Vagina (tissue), 2 donors: ENCODE data around the gene PTPRN2. TPM values are rescaled to one million over a fixed set of nuclear protein-coding genes. Genes with fewer than 3 reads are reported as not detected.
"Not testable (repeated sequence)": the region's sequence is repeated elsewhere in the genome, so short reads cannot be mapped to it uniquely, and the experiment has no call there.

Experiments
- DNase-seq, 2 donors: peaks; one replicate each; pipeline ENCODE4 v3.0.0-alpha.2; 2017; ENCODE audit errors: extremely low spot score in 2 of 2
- H3K27ac ChIP-seq: fragments of 200-600 bp; sonication (generic); one replicate; pipeline ENCODE4 v1.5.1; 2019
- H3K27me3 ChIP-seq: fragments of 200-600 bp; sonication (generic); one replicate; pipeline ENCODE4 v1.5.1; 2019
- H3K36me3 ChIP-seq, 2 donors: fragments of 200-600 bp; sonication (generic); one replicate each; pipeline ENCODE4 v1.5.1; 2017 to 2019
- H3K4me1 ChIP-seq: fragments of 200-600 bp; sonication (generic); one replicate; pipeline ENCODE4 v1.5.1; 2019
- H3K4me3 ChIP-seq, 2 donors: fragments of 200-600 bp; sonication (generic); 1 replicate in 1 of 2; 2 replicates in 1 of 2; pipeline ENCODE4 v1.5.1; 2016 to 2019
- H3K9me3 ChIP-seq: fragments of 200-600 bp; sonication (generic); one replicate; pipeline ENCODE4 v1.5.1; 2019
- POLR2A ChIP-seq, 2 donors: fragments of 450-650 bp; IDR thresholded peaks; one replicate each; pipeline ENCODE4 v1.6.1; 2017; ENCODE audit warnings: antibody characterized with exemption in 2 of 2, mild to moderate bottlenecking in 2 of 2, moderate library complexity in 2 of 2
- POLR2AphosphoS5 ChIP-seq, 2 donors: sonication (generic); formaldehyde crosslinking; IDR thresholded peaks; one replicate each; pipeline ENCODE4 v1.9.0; 2017; ENCODE audit warnings: antibody characterized with exemption in 2 of 2, mild to moderate bottlenecking in 2 of 2, low read depth in 1 of 2; ENCODE audit not compliant: insufficient read depth in 1 of 2
- intact Hi-C: fragments of 100-400 bp; cut with DNase I; formaldehyde crosslinking; loops from one replicate; pipeline ENCODE4 v1.15.1; 2023
- total RNA-seq: library from RNA; depleted of rRNA; stranded (reverse); fragments of >200 nt; gene quantifications from one replicate; pipeline ENCODE4 v1.2.3, GENCODE V29; 2016
- TF ChIP-seq, protein P1 (sequence below), 3 experiments: fragments of 450-650 bp in 2 of 3; fragments of 200-600 bp in 1 of 3; sonication (generic) in 1 of 3; IDR thresholded peaks; one replicate each; pipeline ENCODE4 v1.5.1; 2017 to 2019; ENCODE audit warnings: antibody characterized with exemption in 3 of 3, mild to moderate bottlenecking in 2 of 3, moderate library complexity in 2 of 3

The PTPRN2 gene
- total RNA-seq, 1 donor from 2014 or later: 7.4 TPM

DNA sequence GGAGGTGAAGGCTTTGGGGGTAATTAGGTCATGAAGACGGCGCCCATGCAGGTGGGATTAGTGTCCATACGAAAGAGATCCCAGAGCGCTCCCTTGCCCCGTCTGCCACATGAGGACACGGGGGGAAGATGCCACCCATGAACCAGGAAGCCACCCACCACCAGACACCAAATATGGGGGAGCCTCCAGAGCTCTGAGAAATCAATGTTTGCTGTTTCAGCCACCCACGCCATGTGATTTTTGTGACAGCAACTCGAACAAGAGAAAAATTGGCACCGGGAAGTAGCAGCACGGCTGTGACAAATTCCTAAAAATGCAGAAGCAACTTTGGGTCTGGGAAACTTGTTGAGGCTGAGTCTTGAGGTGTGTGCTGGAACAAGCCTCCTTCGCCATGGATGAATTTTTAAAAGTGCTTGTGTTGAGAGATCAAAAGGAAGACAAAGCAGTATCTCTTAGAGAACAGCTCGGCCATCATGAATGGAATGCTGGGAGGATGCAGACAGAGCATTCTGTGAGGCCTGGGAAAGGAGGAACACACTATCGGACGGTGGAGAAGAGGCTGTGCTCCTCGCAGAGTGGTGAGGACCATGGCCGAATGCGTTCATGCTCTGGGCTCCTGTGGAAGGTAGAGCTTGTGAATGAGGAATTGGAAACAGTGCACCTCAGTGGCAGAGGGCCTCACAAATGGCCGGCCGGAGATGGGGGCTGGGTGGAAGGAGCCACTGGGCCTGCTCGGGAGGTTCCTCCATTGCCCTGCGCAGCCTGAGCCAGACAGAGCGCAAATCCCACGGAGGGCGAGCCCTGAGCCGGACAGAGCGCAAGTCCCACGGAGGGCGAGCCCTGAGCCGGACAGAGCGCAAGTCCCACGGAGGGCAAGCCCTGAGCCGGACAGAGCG lies 277.5 kb downstream of the PTPRN2 start:
- TF ChIP-seq POLR2A (IDR thresholded peaks at IDR 0.05) (no peak), POLR2AphosphoS5 (IDR thresholded peaks at IDR 0.05; ENCODE audit: insufficient read depth in 1 of 2, low read depth in 1 of 2) (no peak)
- TF ChIP-seq, protein P1, sequence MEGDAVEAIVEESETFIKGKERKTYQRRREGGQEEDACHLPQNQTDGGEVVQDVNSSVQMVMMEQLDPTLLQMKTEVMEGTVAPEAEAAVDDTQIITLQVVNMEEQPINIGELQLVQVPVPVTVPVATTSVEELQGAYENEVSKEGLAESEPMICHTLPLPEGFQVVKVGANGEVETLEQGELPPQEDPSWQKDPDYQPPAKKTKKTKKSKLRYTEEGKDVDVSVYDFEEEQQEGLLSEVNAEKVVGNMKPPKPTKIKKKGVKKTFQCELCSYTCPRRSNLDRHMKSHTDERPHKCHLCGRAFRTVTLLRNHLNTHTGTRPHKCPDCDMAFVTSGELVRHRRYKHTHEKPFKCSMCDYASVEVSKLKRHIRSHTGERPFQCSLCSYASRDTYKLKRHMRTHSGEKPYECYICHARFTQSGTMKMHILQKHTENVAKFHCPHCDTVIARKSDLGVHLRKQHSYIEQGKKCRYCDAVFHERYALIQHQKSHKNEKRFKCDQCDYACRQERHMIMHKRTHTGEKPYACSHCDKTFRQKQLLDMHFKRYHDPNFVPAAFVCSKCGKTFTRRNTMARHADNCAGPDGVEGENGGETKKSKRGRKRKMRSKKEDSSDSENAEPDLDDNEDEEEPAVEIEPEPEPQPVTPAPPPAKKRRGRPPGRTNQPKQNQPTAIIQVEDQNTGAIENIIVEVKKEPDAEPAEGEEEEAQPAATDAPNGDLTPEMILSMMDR (IDR thresholded peaks at IDR 0.05): no peak
- DNase-seq: peak in 1 of 2 donors; percentile 60
- intact Hi-C loops: no loop called here
- H3K4me1 ChIP-seq: no peaks in the 10 kb centered on the region
- no peaks in the 10 kb centered on the region for H3K27me3 ChIP-seq
- H3K4me3 ChIP-seq: no peak overlapping the region
- peaks cover 6% of the 10 kb centered on the region for H3K9me3 ChIP-seq
- no peak overlapping the region for H3K27ac ChIP-seq
- H3K36me3 ChIP-seq: no peaks in the 10 kb centered on the region

DNA sequence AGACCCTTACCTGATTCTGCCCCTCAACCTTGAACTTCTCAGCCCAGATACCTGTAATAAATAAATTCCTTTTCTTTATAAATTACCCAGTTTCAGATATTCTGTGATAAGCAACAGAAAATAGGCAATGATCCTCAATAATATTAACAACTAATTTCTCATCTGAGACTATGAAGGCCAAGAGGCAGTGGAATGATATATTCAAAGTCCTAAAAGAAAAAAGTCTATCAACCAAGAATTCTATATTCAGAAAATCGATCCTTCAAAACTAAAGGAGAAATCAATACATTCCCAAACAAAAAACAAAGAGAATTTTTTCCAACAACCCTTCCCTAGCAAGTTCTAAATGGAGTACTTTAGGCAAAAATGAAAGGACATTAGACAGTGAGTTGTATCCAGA lies 279.6 kb downstream of the PTPRN2 start:
- no peak overlapping the region for H3K27ac ChIP-seq
- TF ChIP-seq POLR2A (IDR thresholded peaks at IDR 0.05) (no peak), POLR2AphosphoS5 (IDR thresholded peaks at IDR 0.05; ENCODE audit: insufficient read depth in 1 of 2, low read depth in 1 of 2) (no peak)
- TF ChIP-seq, protein P1 (IDR thresholded peaks at IDR 0.05): no peak
- H3K36me3 ChIP-seq: no peaks in the 10 kb centered on the region
- peaks cover 6% of the 10 kb centered on the region for H3K9me3 ChIP-seq
- H3K4me3 ChIP-seq: no peak overlapping the region
- no peak for DNase-seq
- no peaks in the 10 kb centered on the region for H3K4me1 ChIP-seq
- H3K27me3 ChIP-seq: no peaks in the 10 kb centered on the region
- intact Hi-C loops: no loop called here

DNA sequence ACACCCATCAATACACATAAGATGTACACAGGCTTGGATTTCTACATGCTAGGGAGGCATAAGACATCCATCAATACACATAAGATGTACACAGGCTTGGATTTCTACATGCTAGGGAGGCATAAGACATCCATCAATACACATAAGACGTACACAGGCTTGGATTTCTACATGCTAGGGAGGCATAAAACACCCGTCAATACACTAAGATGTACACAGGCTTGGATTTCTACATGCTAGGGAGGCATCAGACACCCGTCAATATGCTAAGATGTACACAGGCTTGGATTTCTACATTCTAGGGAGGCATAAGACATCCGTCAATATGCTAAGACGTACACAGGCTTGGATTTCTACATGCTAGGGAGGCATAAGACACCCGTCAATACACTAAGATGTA lies 283.6 kb downstream of the PTPRN2 start:
- DNase-seq, intact Hi-C loops, H3K27me3 ChIP-seq: not testable (repeated sequence)

DNA sequence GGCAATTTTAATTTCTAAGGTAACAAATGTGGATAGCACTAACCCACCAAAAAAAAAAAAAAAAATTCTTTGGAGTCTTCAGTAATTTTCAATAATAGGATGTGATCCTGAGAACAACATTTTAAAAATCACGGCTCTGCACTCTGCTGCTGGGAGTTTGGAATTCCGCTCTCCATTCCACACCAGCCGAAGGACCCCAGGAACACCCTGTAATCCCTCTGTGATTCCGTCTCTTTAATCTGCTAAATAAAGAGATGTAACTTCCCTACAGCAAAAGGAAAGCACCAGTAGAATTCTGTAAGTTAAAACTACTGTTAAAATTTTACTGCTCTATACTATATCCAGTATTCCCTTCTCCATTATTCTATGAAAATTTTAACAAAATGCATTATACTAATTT lies 284.5 kb downstream of the PTPRN2 start:
- no peak overlapping the region for H3K27ac ChIP-seq
- H3K9me3 ChIP-seq: peaks cover 6% of the 10 kb centered on the region
- intact Hi-C loops: loop anchor here (2.0 kb wide), 1 partner anchor 22 kb away; no protein-coding TSS in a partner anchor
- TF ChIP-seq, protein P1 (IDR thresholded peaks at IDR 0.05): no peak
- TF ChIP-seq POLR2AphosphoS5 (IDR thresholded peaks at IDR 0.05; ENCODE audit: insufficient read depth in 1 of 2, low read depth in 1 of 2): no peak
- TF ChIP-seq POLR2A (IDR thresholded peaks at IDR 0.05): no peak
- DNase-seq: no peak
- H3K36me3 ChIP-seq: no peaks in the 10 kb centered on the region
- H3K27me3 ChIP-seq: no peaks in the 10 kb centered on the region
- no peaks in the 10 kb centered on the region for H3K4me1 ChIP-seq
- no peak overlapping the region for H3K4me3 ChIP-seq

More for the DNA sequence above, 283.6 kb downstream of the PTPRN2 start:
- H3K9me3 ChIP-seq, H3K4me1 ChIP-seq, H3K4me3 ChIP-seq, H3K36me3 ChIP-seq, H3K27ac ChIP-seq: not testable (repeated sequence)

DNA sequence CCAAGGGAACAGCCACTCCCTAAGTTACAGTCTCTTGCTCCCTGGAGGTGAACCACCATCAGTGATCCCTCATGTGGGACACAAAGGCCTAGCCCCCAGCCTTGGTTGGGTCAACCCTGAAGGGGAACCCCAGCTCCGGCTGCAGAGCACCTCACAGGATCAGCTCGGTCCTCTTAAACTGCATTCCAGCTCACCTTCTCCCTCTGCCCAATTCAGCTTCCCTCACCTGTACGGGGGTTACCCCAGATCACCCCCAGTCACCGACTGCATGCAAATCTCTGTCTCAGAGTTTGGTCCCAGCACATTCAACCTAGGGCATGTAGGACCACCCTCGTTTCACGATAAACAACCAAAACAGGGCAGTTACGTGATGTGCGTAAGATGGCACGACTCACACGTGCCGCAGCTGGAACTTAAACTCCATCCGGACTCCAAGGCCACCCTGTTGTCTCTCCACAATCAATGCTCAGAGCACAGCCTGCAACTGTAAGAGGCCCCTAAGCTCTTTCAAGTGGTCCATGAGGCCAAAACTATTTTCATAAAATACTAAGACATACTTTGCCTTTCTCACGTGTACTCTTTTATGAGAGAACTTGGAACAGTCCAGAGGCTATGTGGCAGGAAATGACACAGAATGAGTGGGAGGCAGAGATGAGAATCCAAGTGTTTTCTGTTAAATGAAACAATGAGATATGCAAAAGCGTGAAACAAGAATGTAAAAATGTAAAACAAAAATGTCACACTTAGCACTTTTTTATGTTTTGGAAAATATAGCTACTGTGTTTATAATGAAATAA lies 285.2 kb downstream of the PTPRN2 start:
- DNase-seq: peak; percentile 76 to 85
- no peak overlapping the region for H3K27ac ChIP-seq
- H3K27me3 ChIP-seq: no peaks in the 10 kb centered on the region
- H3K4me3 ChIP-seq: no peak overlapping the region
- intact Hi-C loops: loop anchor here (2.0 kb wide), 1 partner anchor 22 kb away; no protein-coding TSS in a partner anchor
- no peaks in the 10 kb centered on the region for H3K9me3 ChIP-seq
- TF ChIP-seq POLR2AphosphoS5 (IDR thresholded peaks at IDR 0.05; ENCODE audit: insufficient read depth in 1 of 2, low read depth in 1 of 2) (no peak), POLR2A (IDR thresholded peaks at IDR 0.05) (no peak)
- TF ChIP-seq, protein P1 (IDR thresholded peaks at IDR 0.05): no peak
- H3K4me1 ChIP-seq: no peaks in the 10 kb centered on the region
- H3K36me3 ChIP-seq: no peaks in the 10 kb centered on the region
